Liver (tissue), 9 donors: ENCODE measurements around the gene KDM7A. TPM values are rescaled to one million over a fixed set of nuclear protein-coding genes. Genes with fewer than 3 reads are reported as not detected.

Experiments
- DNase-seq: peaks from one replicate; pipeline ENCODE4 v3.0.0-alpha.2; 2017; ENCODE audit warnings: low spot score
- H3K27ac ChIP-seq, 2 donors: one replicate each; pipeline ENCODE4 v1.7.0; 2013; ENCODE audit warnings: inconsistent platforms in 2 of 2, low read length in 2 of 2, control low read depth in 1 of 2, low read depth in 1 of 2, mild to moderate bottlenecking in 1 of 2
- H3K27me3 ChIP-seq, 4 donors: one replicate each; pipeline versions ENCODE4 v1.6.1 to v1.7.0; 2013; ENCODE audit warnings: low read length in 3 of 4, inconsistent platforms in 1 of 4, mild to moderate bottlenecking in 1 of 4, moderate library complexity in 1 of 4; ENCODE audit not compliant: control insufficient read depth in 4 of 4, insufficient read depth in 4 of 4
- H3K36me3 ChIP-seq, 4 donors: one replicate each; pipeline versions ENCODE4 v1.6.1 to v1.7.0; 2013; ENCODE audit warnings: low read length in 3 of 4, mild to moderate bottlenecking in 3 of 4, low read depth in 1 of 4, moderate library complexity in 1 of 4; ENCODE audit not compliant: control insufficient read depth in 4 of 4, insufficient read depth in 3 of 4
- H3K4me1 ChIP-seq, 4 donors: one replicate each; pipeline versions ENCODE4 v1.6.1 to v1.7.0; 2013; ENCODE audit warnings: low read length in 3 of 4, mild to moderate bottlenecking in 3 of 4, moderate library complexity in 1 of 4; ENCODE audit not compliant: control insufficient read depth in 4 of 4, insufficient read depth in 4 of 4
- H3K4me3 ChIP-seq, 3 donors: one replicate each; pipeline versions ENCODE4 v1.6.1 to v1.7.0; 2013; ENCODE audit warnings: low read length in 3 of 3, control low read depth in 1 of 3, low read depth in 1 of 3, mild to moderate bottlenecking in 1 of 3
- H3K9ac ChIP-seq, 2 donors: one replicate each; pipeline ENCODE4 v1.7.0; 2013; ENCODE audit warnings: low read length in 2 of 2, mild to moderate bottlenecking in 2 of 2, moderate library complexity in 2 of 2, control low read depth in 1 of 2, low read depth in 1 of 2
- H3K9me3 ChIP-seq, 4 donors: one replicate each; pipeline versions ENCODE4 v1.6.1 to v1.7.0; 2013; ENCODE audit warnings: low read length in 3 of 4; ENCODE audit not compliant: control insufficient read depth in 4 of 4
- ATF3 ChIP-seq: IDR thresholded peaks from 2 replicates; pipeline ENCODE4 v1.6.1; 2016; ENCODE audit warnings: antibody characterized with exemption
- CTCF ChIP-seq: fragments of 150-350 bp; IDR thresholded peaks from 2 replicates; pipeline ENCODE4 v1.5.1; 2017; ENCODE audit warnings: improper control_type of control experiment, low read depth, low read length; ENCODE audit not compliant: missing input control
- EGR1 ChIP-seq, 2 donors: IDR thresholded peaks; 2 replicates each; pipeline ENCODE4 v1.6.1; 2016 to 2018; ENCODE audit warnings: antibody characterized with exemption in 2 of 2, low read depth in 2 of 2
- FOXA1 ChIP-seq: IDR thresholded peaks from 2 replicates; pipeline ENCODE4 v1.6.1; 2016; ENCODE audit warnings: antibody characterized with exemption
- FOXA2 ChIP-seq: IDR thresholded peaks from 2 replicates; pipeline ENCODE4 v1.6.1; 2016; ENCODE audit warnings: antibody characterized with exemption
- GABPA ChIP-seq, 2 donors: IDR thresholded peaks in 1 of 2; conservative IDR thresholded peaks in 1 of 2; 2 replicates each; pipeline ENCODE4 v1.6.1; 2016; ENCODE audit warnings: antibody characterized with exemption in 2 of 2, mild to moderate bottlenecking in 1 of 2, moderate library complexity in 1 of 2
- HNF4A ChIP-seq, 2 donors: conservative IDR thresholded peaks; 2 replicates each; pipeline ENCODE4 v1.6.1; 2016; ENCODE audit warnings: antibody characterized with exemption in 2 of 2, mild to moderate bottlenecking in 2 of 2
- HNF4G ChIP-seq: IDR thresholded peaks from 2 replicates; pipeline ENCODE4 v1.6.1; 2016; ENCODE audit warnings: antibody characterized with exemption
- JUND ChIP-seq, 2 donors: IDR thresholded peaks; 2 replicates each; pipeline ENCODE4 v1.6.1; 2016; ENCODE audit warnings: antibody characterized with exemption in 2 of 2
- MAX ChIP-seq: IDR thresholded peaks from 2 replicates; pipeline ENCODE4 v1.6.1; 2016; ENCODE audit warnings: antibody characterized with exemption
- NR2F2 ChIP-seq: IDR thresholded peaks from 2 replicates; pipeline ENCODE4 v1.6.1; 2016; ENCODE audit warnings: antibody characterized with exemption
- RAD21 ChIP-seq, 2 donors: IDR thresholded peaks; 2 replicates each; pipeline ENCODE4 v1.6.1; 2016; ENCODE audit warnings: antibody characterized with exemption in 2 of 2, mild to moderate bottlenecking in 2 of 2
- REST ChIP-seq: IDR thresholded peaks from 2 replicates; pipeline ENCODE4 v1.6.1; 2016; ENCODE audit warnings: antibody characterized with exemption, mild to moderate bottlenecking
- RXRA ChIP-seq, 2 donors: IDR thresholded peaks; 2 replicates each; pipeline ENCODE4 v1.6.1; 2017 to 2018; ENCODE audit warnings: antibody characterized with exemption in 2 of 2, mild to moderate bottlenecking in 1 of 2
- SP1 ChIP-seq: IDR thresholded peaks from 2 replicates; pipeline ENCODE4 v1.6.1; 2018; ENCODE audit warnings: antibody characterized with exemption, mild to moderate bottlenecking
- TAF1 ChIP-seq: conservative IDR thresholded peaks from 2 replicates; pipeline ENCODE4 v1.6.1; 2016; ENCODE audit warnings: antibody characterized with exemption, mild to moderate bottlenecking
- YY1 ChIP-seq: IDR thresholded peaks from 2 replicates; pipeline ENCODE4 v1.6.1; 2016; ENCODE audit warnings: antibody characterized with exemption, mild to moderate bottlenecking
- ZBTB33 ChIP-seq: IDR thresholded peaks from 2 replicates; pipeline ENCODE4 v1.6.1; 2016; ENCODE audit warnings: antibody characterized with exemption
- WGBS: extraction: QIAGEN DNeasy Blood & Tissue Kit; methylation state at CpG from one replicate; pipeline ENCODE4 v1.1.7; 2013; 5-methylcytosine and 5-hydroxymethylcytosine counted together
- polyA plus RNA-seq, 2 donors: library from polyadenylated mRNA; stranded (reverse) in 1 of 2; unstranded in 1 of 2; fragments of 200-250 nt in 1 of 2; fragments of >200 nt in 1 of 2; fragmentation: Nextera tagmentation in 1 of 2; extraction: Ambion mirVana in 1 of 2; gene quantifications; one replicate each; pipeline versions ENCODE4 v1.2.1 to v1.2.3, GENCODE V29; 2013 to 2015
- total RNA-seq, 2 donors: library from RNA; depleted of rRNA; stranded (reverse); fragments of >200 nt; gene quantifications; one replicate each; pipeline ENCODE4 v1.2.3, GENCODE V29; 2014
- donor health status: healthy.
- donor health status: healthy.
- donor health status: healthy.
- donor health status: healthy.
- donor health status: healthy.

KDM7A gene
- total and polyA plus RNA-seq, 4 donors = 1.9 to 27.5 (median 9.9) TPM

GRCh38 chr7:140175221-140176121 is 1.3 kb downstream of the KDM7A start:
- H3K9ac ChIP-seq = peak overlapping the region; percentile 43 to 90
- H3K4me1 ChIP-seq = peaks cover 12 to 37% (median 24%) of the 10 kb centered on the region in 4 donors
- peak overlapping the region; percentile 98 to 99 for H3K27ac ChIP-seq
- H3K36me3 ChIP-seq = no peaks in the 10 kb centered on the region
- H3K9me3 ChIP-seq = no peaks in the 10 kb centered on the region
- no peaks in the 10 kb centered on the region for H3K27me3 ChIP-seq
- peak; percentile 79 for DNase-seq
- peak in 1 of 2 donors; percentile 43 for TF ChIP-seq GABPA (IDR thresholded peaks at IDR 0.05 in 1 of 2, conservative IDR thresholded peaks at IDR 0.05 in 1 of 2)
- TF ChIP-seq CTCF = peak; percentile 75
- peak; percentile 88 for TF ChIP-seq TAF1
- peak; percentile 88 to 90 for TF ChIP-seq EGR1 (IDR thresholded peaks at IDR 0.05; ENCODE audit: low read depth in 2 of 2)
- peak; percentile 86 to 89 for TF ChIP-seq RAD21 (IDR thresholded peaks at IDR 0.05)
- peak; percentile 17 for TF ChIP-seq FOXA2
- peak; percentile 69 to 70 for TF ChIP-seq RXRA (IDR thresholded peaks at IDR 0.05)
- TF ChIP-seq ZBTB33 = peak; percentile 44
- peak in 1 of 2 donors; percentile 38 for TF ChIP-seq JUND (IDR thresholded peaks at IDR 0.05)
- peak in 1 of 2 donors; percentile 47 for TF ChIP-seq HNF4A (conservative IDR thresholded peaks at IDR 0.05)
- TF ChIP-seq FOXA1 = no peak
- TF ChIP-seq HNF4G = no peak
- peak; percentile 84 for TF ChIP-seq SP1
- peak; percentile 89 for TF ChIP-seq YY1
- TF ChIP-seq REST = peak; percentile 52
- TF ChIP-seq ATF3 = no peak
- TF ChIP-seq NR2F2 = no peak
- peak; percentile 84 for TF ChIP-seq MAX
- H3K4me3 ChIP-seq = peak overlapping the region; percentile 53 to 98 (median 53)
- WGBS = under 1% methylated on average over 72 of the region's 72 CpGs
